Liver (tissue), 3 donors: ENCODE data around the gene YIPF2.

Source experiments
- FOXA1 ChIP-seq: IDR thresholded peaks from 2 replicates; pipeline ENCODE4 v1.6.1; 2016; ENCODE audit warnings: antibody characterized with exemption
- GABPA ChIP-seq, 2 donors: IDR thresholded peaks in 1 of 2; conservative IDR thresholded peaks in 1 of 2; 2 replicates each; pipeline ENCODE4 v1.6.1; 2016; ENCODE audit warnings: antibody characterized with exemption in 2 of 2, mild to moderate bottlenecking in 1 of 2, moderate library complexity in 1 of 2
- JUND ChIP-seq, 2 donors: IDR thresholded peaks; 2 replicates each; pipeline ENCODE4 v1.6.1; 2016; ENCODE audit warnings: antibody characterized with exemption in 2 of 2
- RAD21 ChIP-seq, 2 donors: IDR thresholded peaks; 2 replicates each; pipeline ENCODE4 v1.6.1; 2016; ENCODE audit warnings: antibody characterized with exemption in 2 of 2, mild to moderate bottlenecking in 2 of 2
- RXRA ChIP-seq, 2 donors: IDR thresholded peaks; 2 replicates each; pipeline ENCODE4 v1.6.1; 2017 to 2018; ENCODE audit warnings: antibody characterized with exemption in 2 of 2, mild to moderate bottlenecking in 1 of 2
- SP1 ChIP-seq: IDR thresholded peaks from 2 replicates; pipeline ENCODE4 v1.6.1; 2018; ENCODE audit warnings: antibody characterized with exemption, mild to moderate bottlenecking
- TAF1 ChIP-seq: conservative IDR thresholded peaks from 2 replicates; pipeline ENCODE4 v1.6.1; 2016; ENCODE audit warnings: antibody characterized with exemption, mild to moderate bottlenecking
- YY1 ChIP-seq: IDR thresholded peaks from 2 replicates; pipeline ENCODE4 v1.6.1; 2016; ENCODE audit warnings: antibody characterized with exemption, mild to moderate bottlenecking
- TF ChIP-seq, protein P1 (sequence below): fragments of 150-350 bp; IDR thresholded peaks from 2 replicates; pipeline ENCODE4 v1.5.1; 2017; ENCODE audit warnings: improper control_type of control experiment, low read depth, low read length; ENCODE audit not compliant: missing input control
- TF ChIP-seq, protein P2 (sequence below): IDR thresholded peaks from 2 replicates; pipeline ENCODE4 v1.6.1; 2016; ENCODE audit warnings: antibody characterized with exemption
- TF ChIP-seq, protein P3 (sequence below): IDR thresholded peaks from 2 replicates; pipeline ENCODE4 v1.6.1; 2016; ENCODE audit warnings: antibody characterized with exemption, mild to moderate bottlenecking
- TF ChIP-seq, protein P4 (sequence below): IDR thresholded peaks from 2 replicates; pipeline ENCODE4 v1.6.1; 2016; ENCODE audit warnings: antibody characterized with exemption
- TF ChIP-seq, protein P5 (sequence below): IDR thresholded peaks from 2 replicates; pipeline ENCODE4 v1.6.1; 2016; ENCODE audit warnings: antibody characterized with exemption
- donor health status: healthy.
- donor health status: healthy.

DNA sequence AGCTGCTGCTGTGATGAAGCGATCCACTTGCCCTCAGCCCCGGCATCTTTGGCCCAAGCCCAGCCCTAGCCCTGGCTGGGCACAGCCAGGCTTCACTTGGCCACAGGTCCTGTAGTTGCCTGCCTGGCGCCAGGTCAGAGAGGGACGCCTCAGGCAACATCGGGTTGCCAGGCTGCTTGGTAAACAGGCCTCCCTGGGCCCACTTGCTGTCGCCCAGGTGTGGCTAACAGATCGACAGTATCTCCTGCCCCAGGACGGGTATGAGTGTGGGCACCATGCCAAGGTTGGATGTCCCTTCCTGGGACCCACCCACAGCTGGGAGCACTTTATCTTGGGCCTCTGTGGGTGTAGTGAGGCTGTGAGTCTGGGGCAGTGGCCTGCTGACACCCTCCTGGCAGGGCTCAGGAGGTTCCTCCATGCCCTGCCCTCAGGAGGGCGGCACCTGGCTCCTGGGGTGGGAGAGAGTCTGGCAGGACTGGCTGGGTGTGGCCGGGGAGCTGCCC, 29.2 kb downstream of the YIPF2 start:
- TF ChIP-seq, protein P1, sequence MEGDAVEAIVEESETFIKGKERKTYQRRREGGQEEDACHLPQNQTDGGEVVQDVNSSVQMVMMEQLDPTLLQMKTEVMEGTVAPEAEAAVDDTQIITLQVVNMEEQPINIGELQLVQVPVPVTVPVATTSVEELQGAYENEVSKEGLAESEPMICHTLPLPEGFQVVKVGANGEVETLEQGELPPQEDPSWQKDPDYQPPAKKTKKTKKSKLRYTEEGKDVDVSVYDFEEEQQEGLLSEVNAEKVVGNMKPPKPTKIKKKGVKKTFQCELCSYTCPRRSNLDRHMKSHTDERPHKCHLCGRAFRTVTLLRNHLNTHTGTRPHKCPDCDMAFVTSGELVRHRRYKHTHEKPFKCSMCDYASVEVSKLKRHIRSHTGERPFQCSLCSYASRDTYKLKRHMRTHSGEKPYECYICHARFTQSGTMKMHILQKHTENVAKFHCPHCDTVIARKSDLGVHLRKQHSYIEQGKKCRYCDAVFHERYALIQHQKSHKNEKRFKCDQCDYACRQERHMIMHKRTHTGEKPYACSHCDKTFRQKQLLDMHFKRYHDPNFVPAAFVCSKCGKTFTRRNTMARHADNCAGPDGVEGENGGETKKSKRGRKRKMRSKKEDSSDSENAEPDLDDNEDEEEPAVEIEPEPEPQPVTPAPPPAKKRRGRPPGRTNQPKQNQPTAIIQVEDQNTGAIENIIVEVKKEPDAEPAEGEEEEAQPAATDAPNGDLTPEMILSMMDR, result no peak
- no peak for TF ChIP-seq GABPA (IDR thresholded peaks at IDR 0.05 in 1 of 2, conservative IDR thresholded peaks at IDR 0.05 in 1 of 2)
- TF ChIP-seq, protein P2, sequence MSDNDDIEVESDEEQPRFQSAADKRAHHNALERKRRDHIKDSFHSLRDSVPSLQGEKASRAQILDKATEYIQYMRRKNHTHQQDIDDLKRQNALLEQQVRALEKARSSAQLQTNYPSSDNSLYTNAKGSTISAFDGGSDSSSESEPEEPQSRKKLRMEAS, result no peak
- TF ChIP-seq FOXA1, result no peak
- TF ChIP-seq, protein P3, sequence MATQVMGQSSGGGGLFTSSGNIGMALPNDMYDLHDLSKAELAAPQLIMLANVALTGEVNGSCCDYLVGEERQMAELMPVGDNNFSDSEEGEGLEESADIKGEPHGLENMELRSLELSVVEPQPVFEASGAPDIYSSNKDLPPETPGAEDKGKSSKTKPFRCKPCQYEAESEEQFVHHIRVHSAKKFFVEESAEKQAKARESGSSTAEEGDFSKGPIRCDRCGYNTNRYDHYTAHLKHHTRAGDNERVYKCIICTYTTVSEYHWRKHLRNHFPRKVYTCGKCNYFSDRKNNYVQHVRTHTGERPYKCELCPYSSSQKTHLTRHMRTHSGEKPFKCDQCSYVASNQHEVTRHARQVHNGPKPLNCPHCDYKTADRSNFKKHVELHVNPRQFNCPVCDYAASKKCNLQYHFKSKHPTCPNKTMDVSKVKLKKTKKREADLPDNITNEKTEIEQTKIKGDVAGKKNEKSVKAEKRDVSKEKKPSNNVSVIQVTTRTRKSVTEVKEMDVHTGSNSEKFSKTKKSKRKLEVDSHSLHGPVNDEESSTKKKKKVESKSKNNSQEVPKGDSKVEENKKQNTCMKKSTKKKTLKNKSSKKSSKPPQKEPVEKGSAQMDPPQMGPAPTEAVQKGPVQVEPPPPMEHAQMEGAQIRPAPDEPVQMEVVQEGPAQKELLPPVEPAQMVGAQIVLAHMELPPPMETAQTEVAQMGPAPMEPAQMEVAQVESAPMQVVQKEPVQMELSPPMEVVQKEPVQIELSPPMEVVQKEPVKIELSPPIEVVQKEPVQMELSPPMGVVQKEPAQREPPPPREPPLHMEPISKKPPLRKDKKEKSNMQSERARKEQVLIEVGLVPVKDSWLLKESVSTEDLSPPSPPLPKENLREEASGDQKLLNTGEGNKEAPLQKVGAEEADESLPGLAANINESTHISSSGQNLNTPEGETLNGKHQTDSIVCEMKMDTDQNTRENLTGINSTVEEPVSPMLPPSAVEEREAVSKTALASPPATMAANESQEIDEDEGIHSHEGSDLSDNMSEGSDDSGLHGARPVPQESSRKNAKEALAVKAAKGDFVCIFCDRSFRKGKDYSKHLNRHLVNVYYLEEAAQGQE, result no peak
- TF ChIP-seq YY1, result no peak
- TF ChIP-seq, protein P4, sequence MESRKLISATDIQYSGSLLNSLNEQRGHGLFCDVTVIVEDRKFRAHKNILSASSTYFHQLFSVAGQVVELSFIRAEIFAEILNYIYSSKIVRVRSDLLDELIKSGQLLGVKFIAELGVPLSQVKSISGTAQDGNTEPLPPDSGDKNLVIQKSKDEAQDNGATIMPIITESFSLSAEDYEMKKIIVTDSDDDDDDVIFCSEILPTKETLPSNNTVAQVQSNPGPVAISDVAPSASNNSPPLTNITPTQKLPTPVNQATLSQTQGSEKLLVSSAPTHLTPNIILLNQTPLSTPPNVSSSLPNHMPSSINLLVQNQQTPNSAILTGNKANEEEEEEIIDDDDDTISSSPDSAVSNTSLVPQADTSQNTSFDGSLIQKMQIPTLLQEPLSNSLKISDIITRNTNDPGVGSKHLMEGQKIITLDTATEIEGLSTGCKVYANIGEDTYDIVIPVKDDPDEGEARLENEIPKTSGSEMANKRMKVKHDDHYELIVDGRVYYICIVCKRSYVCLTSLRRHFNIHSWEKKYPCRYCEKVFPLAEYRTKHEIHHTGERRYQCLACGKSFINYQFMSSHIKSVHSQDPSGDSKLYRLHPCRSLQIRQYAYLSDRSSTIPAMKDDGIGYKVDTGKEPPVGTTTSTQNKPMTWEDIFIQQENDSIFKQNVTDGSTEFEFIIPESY, result no peak
- peak; percentile 66 to 80 for TF ChIP-seq RXRA (IDR thresholded peaks at IDR 0.05)
- TF ChIP-seq JUND (IDR thresholded peaks at IDR 0.05), result no peak
- no peak for TF ChIP-seq SP1
- TF ChIP-seq, protein P5, sequence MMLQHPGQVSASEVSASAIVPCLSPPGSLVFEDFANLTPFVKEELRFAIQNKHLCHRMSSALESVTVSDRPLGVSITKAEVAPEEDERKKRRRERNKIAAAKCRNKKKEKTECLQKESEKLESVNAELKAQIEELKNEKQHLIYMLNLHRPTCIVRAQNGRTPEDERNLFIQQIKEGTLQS, result no peak
- peak in 1 of 2 donors; percentile 53 for TF ChIP-seq RAD21 (IDR thresholded peaks at IDR 0.05)
- TF ChIP-seq TAF1, result no peak
